ENCODE results near the gene CDYL2.
"Not testable (repeated sequence)": the region's sequence is repeated elsewhere in the genome, so short reads cannot be mapped to it uniquely, and the experiment has no call there.

CDYL2 gene

GRCh38 chr16:80739523-80739922, 64.9 kb downstream of the CDYL2 start:
- H3K4me3 ChIP-seq (ENCODE audit: low read length): no peak overlapping the region
- DNase-seq (ENCODE audit: low read depth): no peak
- TF ChIP-seq CTCF (conservative IDR thresholded peaks at IDR 0.05; ENCODE audit: low read length): no peak

- no peak for TF ChIP-seq CTCF (conservative IDR thresholded peaks at IDR 0.05; ENCODE audit: low read length)
- no peak overlapping the region for H3K4me3 ChIP-seq (ENCODE audit: low read length)
- DNase-seq (ENCODE audit: low read depth): no peak
These were observed 65.9 kb downstream of the CDYL2 start for GRCh38 chr16:80738521-80738920.

GRCh38 chr16:80735846-80736245, 68.6 kb downstream of the CDYL2 start:
- no peak for TF ChIP-seq CTCF (conservative IDR thresholded peaks at IDR 0.05; ENCODE audit: low read length)
- DNase-seq (ENCODE audit: low read depth): no peak
- no peak overlapping the region for H3K4me3 ChIP-seq (ENCODE audit: low read length)

GRCh38 chr16:80733407-80733806, 71.0 kb downstream of the CDYL2 start:
- no peak overlapping the region for H3K4me3 ChIP-seq (ENCODE audit: low read length)
- DNase-seq (ENCODE audit: low read depth): peak; percentile 6
- no peak for TF ChIP-seq CTCF (conservative IDR thresholded peaks at IDR 0.05; ENCODE audit: low read length)

- TF ChIP-seq CTCF (conservative IDR thresholded peaks at IDR 0.05; ENCODE audit: low read length): no peak
- no peak for DNase-seq (ENCODE audit: low read depth)
- no peak overlapping the region for H3K4me3 ChIP-seq (ENCODE audit: low read length)
These were observed 72.5 kb downstream of the CDYL2 start for GRCh38 chr16:80731915-80732314.

- not testable (repeated sequence) for DNase-seq (ENCODE audit: low read depth); H3K4me3 ChIP-seq (ENCODE audit: low read length)
These were observed 77.2 kb downstream of the CDYL2 start for GRCh38 chr16:80727066-80727763.

- no peak overlapping the region for H3K4me3 ChIP-seq (ENCODE audit: low read length)
- no peak for TF ChIP-seq CTCF (conservative IDR thresholded peaks at IDR 0.05; ENCODE audit: low read length)
- DNase-seq (ENCODE audit: low read depth): no peak
These were observed 78.7 kb downstream of the CDYL2 start for GRCh38 chr16:80725566-80726162.
